GM13976 (cell line): ENCODE results near the gene CACNB4.
"Not testable (repeated sequence)": the region's sequence is repeated elsewhere in the genome, so short reads cannot be mapped to it uniquely, and the experiment has no call there.

ENCODE experiments used
- DNase-seq: peaks from one replicate; pipeline ENCODE4 v3.0.0; 2012; ENCODE audit warnings: low spot score
- in situ Hi-C: fragments of 300-500 bp; cut with MboI; formaldehyde crosslinking; loops from one replicate; pipeline ENCODE4 v1.12.0; 2022; ENCODE audit warnings: low sequenced_read_pairs, mixed read lengths, inconsistent platforms; ENCODE audit not compliant: unreplicated experiment
- TF ChIP-seq, protein P1 (sequence below): IDR thresholded peaks from 2 replicates; pipeline ENCODE4 v1.5.1; 2012; ENCODE audit warnings: borderline replicate concordance, mild to moderate bottlenecking; ENCODE audit not compliant: insufficient read depth; ENCODE audit errors: extremely low read depth, missing control alignments, control extremely low read depth

The CACNB4 gene

DNA sequence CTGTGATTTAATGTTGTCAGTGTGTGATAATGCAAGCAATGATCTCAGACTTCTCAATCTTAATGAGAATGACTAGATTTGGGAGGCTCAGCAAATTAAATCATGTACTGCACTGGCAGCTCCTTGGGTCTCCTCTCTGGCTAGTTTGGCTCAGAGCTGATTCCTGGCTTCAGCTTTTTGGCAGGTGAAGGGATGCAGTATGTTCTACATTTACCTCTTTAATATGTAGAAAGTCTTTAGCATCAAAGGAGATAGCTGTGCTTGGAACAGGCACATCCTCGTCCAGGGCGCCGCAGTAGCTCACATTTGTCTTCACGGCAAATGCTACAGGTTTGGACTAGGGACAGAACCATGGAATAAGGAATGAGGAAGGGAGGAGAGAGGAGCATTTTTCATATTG lies 218.3 kb downstream of the CACNB4 start:
- in situ Hi-C loops: no loop called here
- TF ChIP-seq, protein P1, sequence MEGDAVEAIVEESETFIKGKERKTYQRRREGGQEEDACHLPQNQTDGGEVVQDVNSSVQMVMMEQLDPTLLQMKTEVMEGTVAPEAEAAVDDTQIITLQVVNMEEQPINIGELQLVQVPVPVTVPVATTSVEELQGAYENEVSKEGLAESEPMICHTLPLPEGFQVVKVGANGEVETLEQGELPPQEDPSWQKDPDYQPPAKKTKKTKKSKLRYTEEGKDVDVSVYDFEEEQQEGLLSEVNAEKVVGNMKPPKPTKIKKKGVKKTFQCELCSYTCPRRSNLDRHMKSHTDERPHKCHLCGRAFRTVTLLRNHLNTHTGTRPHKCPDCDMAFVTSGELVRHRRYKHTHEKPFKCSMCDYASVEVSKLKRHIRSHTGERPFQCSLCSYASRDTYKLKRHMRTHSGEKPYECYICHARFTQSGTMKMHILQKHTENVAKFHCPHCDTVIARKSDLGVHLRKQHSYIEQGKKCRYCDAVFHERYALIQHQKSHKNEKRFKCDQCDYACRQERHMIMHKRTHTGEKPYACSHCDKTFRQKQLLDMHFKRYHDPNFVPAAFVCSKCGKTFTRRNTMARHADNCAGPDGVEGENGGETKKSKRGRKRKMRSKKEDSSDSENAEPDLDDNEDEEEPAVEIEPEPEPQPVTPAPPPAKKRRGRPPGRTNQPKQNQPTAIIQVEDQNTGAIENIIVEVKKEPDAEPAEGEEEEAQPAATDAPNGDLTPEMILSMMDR: no peak
- DNase-seq: no peak

DNA sequence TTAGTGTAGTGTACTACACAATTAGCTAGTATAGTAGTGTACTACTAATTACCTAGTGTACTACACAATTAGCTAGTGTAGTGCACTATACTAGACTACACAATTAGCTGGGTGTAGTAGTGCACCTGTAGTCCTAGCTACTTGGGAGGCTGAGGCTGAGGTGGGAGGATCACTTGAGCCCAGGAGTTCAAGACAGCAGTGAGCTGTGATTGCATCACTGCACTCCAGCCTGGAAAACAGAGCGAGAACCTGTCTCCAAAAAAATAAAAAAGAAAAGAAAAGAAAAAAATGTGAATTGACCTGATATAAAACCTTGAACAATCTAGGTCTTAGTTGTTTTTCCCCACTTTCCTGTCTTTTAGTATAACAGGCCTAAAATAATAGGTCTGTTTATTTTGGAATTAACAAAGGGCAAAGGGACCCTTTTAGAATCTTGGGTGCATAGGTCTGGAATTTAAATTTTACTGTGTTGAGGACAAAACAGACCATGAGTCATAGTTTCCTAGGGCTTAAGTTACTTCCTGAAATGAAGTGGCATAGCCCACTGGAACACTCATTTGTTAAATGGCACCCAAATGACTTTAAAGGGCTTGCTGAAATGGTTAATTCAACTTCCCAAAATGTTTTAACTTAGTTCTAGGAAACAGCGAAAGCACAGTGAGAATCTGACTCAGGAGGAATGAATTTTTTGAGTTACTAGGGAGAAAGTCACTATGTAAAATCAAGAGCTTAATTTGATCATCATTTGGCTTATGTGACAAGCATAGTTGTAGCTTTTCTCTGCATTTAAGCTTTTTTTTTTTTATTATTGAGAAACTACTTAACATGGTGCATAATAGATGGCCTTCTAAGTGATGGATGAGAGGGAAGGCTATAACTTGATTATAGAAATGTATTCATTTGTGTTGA lies 219.9 kb downstream of the CACNB4 start:
- in situ Hi-C loops: no loop called here

DNA sequence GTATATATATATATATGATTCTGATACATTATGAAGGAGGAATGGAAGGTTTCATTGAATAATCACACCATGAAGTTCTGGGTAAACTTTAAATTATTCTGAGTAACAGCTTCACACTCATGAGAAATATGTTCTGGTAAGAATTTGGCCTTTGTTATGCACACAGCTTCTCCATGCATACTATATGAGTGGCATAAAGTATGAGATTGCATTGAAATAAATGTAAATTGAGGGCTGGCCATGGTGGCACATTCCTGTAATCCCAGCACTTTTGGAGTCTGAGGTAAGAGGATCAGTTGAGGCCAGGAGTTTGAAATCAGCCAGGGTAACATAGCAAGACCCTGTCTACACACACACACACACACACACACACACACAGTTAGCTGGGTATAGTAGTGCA lies 220.6 kb downstream of the CACNB4 start:
- in situ Hi-C loops: no loop called here
- TF ChIP-seq, protein P1: no peak
- DNase-seq: no peak

More for the DNA sequence above, 219.9 kb downstream of the CACNB4 start:
- TF ChIP-seq, protein P1: no peak
- no peak for DNase-seq

DNA sequence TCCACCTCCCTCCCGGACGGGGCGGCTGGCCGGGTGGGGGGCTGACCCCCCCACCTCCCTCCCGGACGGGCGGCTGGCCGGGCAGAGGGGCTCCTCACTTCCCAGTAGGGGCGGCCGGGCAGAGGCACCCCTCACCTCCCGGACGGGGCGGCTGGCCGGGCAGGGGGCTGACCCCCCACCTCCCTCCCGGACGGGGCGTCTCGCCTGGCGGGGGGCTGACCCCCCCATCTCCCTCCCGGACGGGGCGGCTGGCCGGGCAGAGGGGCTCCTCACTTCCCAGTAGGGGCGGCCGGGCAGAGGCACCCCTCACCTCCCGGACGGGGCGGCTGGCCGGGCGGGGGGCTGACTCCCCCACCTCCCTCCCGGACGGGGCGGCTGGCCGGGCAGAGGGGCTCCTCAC lies 223.2 kb downstream of the CACNB4 start:
- in situ Hi-C loops, DNase-seq: not testable (repeated sequence)

DNA sequence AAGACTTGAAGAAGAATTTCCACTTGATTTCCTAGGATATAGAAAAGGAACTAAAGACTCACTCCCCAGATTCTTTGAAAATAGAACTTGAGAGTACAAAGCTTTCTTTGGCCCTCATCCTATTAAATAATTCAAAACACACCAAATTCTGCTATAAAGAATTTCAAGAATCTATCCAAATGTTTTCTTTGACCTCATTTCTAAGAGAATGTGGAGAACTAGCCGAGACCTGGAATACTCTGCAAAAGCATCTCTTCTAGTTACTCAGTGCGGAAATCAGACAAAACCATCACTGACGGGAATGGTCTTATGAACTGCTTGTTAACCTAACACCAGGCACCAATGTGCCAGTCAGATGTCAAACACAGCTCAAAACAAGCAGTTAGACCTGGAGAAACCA lies 226.4 kb downstream of the CACNB4 start:
- TF ChIP-seq, protein P1: no peak
- DNase-seq: no peak
- in situ Hi-C loops: no loop called here

DNA sequence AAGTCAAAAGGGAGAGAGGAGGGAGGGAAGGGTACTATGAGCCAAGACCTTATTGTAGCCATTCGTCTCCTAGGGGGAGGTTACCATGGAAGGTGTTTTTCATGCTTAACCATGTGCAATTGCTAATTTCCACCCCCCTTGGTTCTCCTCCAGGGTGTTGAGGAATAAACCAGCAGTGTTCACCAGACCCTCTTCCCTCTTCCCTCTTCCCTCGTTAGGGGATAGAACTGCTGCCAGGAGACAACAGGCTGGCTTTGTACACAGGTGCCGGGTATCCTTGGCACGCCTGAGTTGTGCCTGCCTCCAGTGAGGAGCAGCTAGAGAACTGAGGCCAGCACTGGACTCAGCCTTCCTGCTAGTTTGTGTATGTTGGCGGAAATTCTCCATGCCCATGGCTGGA lies 229.6 kb downstream of the CACNB4 start:
- TF ChIP-seq, protein P1: no peak
- DNase-seq: no peak
- in situ Hi-C loops: no loop called here

DNA sequence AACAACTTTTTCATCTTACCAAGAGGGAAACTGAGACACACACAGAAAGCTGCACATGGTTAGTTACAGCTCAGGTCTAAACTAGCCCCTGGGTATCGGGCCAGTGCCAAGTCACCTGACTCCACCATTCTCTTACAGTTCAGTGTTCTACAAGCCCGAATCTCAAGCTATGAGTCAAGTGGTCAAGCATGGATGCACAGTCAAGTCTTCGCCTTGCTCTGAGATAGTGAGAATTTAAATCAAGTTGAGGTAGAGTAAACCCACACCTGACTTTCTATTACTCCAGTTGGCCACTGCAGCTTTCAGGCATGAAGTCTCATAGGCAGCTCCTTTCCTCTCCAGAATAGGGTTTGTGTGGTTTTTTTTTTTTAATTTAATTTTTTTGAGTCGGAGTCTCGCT lies 236.1 kb downstream of the CACNB4 start:
- DNase-seq: peak; percentile 68
- TF ChIP-seq, protein P1: no peak
- in situ Hi-C loops: no loop called here
